Hematopoietic multipotent progenitor cell treated with erythropoietin and hydrocortisone succinate and interleukin-3 and kit ligand, for 17 days (in vitro differentiated cells): Measurements from ENCODE around the gene NECTIN1.
A peak's percentile ranks its signal among the peaks of the same experiment; 100 is the strongest.

Experiments used
- DNase-seq: peaks from one replicate; pipeline ENCODE4 v3.0.0-alpha.2; 2015; ENCODE audit warnings: low spot score

The NECTIN1 gene

GRCh38 chr11:119755356-119756071, 26.5 kb upstream of the NECTIN1 start:
- no peak for DNase-seq

GRCh38 chr11:119754656-119755355, 25.8 kb upstream of the NECTIN1 start:
- no peak for DNase-seq

- no peak for DNase-seq
These were observed 25.2 kb upstream of the NECTIN1 start for GRCh38 chr11:119754199-119754598.

- no peak for DNase-seq
These were observed 23.9 kb upstream of the NECTIN1 start for GRCh38 chr11:119752946-119753345.

- DNase-seq = no peak
These were observed 23.4 kb upstream of the NECTIN1 start for GRCh38 chr11:119752345-119752871.

- DNase-seq = no peak
These were observed 21.1 kb upstream of the NECTIN1 start for GRCh38 chr11:119750056-119750455.

GRCh38 chr11:119749006-119749565, 20.1 kb upstream of the NECTIN1 start:
- no peak for DNase-seq

GRCh38 chr11:119747868-119748660, 19.1 kb upstream of the NECTIN1 start:
- DNase-seq = no peak

GRCh38 chr11:119745776-119746535, 17.0 kb upstream of the NECTIN1 start:
- DNase-seq = no peak

- DNase-seq = no peak
These were observed 16.1 kb upstream of the NECTIN1 start for GRCh38 chr11:119745112-119745511.

- DNase-seq = no peak
These were observed 15.6 kb upstream of the NECTIN1 start for GRCh38 chr11:119744577-119744976.

GRCh38 chr11:119743006-119743405, 14.0 kb upstream of the NECTIN1 start:
- no peak for DNase-seq

GRCh38 chr11:119742263-119742861, 13.4 kb upstream of the NECTIN1 start:
- peak; percentile 36 for DNase-seq

GRCh38 chr11:119741369-119742262, 12.6 kb upstream of the NECTIN1 start:
- peak; percentile 67 for DNase-seq

- peak; percentile 75 for DNase-seq
These were observed 11.0 kb upstream of the NECTIN1 start for GRCh38 chr11:119739975-119740374.

- no peak for DNase-seq
These were observed 10.2 kb upstream of the NECTIN1 start for GRCh38 chr11:119739021-119739703.

GRCh38 chr11:119738059-119738439, 9.0 kb upstream of the NECTIN1 start:
- no peak for DNase-seq

- DNase-seq = no peak
These were observed 8.5 kb upstream of the NECTIN1 start for GRCh38 chr11:119737366-119738058.

GRCh38 chr11:119734788-119735187, 5.8 kb upstream of the NECTIN1 start:
- no peak for DNase-seq
